HEK293 (cell line): ENCODE results near the gene ICAM5.

Source experiments
- CTCF ChIA-PET: fragments of 350-600 bp; formaldehyde crosslinking; extraction: SDS; loops from one replicate; lab custom pipeline; 2021; ENCODE audit warnings: antibody characterized with exemption; lab: Yijun Ruan, JAX
- POLR2A ChIA-PET: fragments of 300-600 bp; formaldehyde crosslinking; extraction: SDS; loops from one replicate; lab custom pipeline; 2020; ENCODE audit warnings: antibody characterized with exemption, inconsistent platforms; lab: Yijun Ruan, JAX
- H3K27ac ChIP-seq: fragments of 200-500 bp; sonication (Bioruptor generic); 2 replicates; pipeline ENCODE4 v1.5.1; 2014; ENCODE audit warnings: low read depth, low read length, control low read depth, inconsistent platforms; ENCODE audit errors: extremely low read depth
- H3K36me3 ChIP-seq, 2 experiments: fragments of 200-500 bp in 1 of 2; sonication (Bioruptor generic) in 1 of 2; 1 replicate in 1 of 2; 2 replicates in 1 of 2; pipeline ENCODE4 v1.5.1; 2014 to 2017; ENCODE audit warnings: inconsistent platforms in 2 of 2, low read length in 2 of 2; ENCODE audit not compliant: control insufficient read depth in 2 of 2, insufficient read depth in 1 of 2
- H3K4me1 ChIP-seq: fragments of 200-500 bp; sonication (Bioruptor generic); 2 replicates; pipeline ENCODE4 v1.5.1; 2014; ENCODE audit warnings: mild to moderate bottlenecking, low read length, inconsistent platforms; ENCODE audit not compliant: control insufficient read depth, insufficient read depth
- H3K4me3 ChIP-seq: 2 replicates; pipeline ENCODE4 v1.5.1; 2011; ENCODE audit warnings: low read depth, mild to moderate bottlenecking, control low read depth, low read length, moderate library complexity
- H3K9me3 ChIP-seq: fragments of 200-500 bp; sonication (Bioruptor generic); 2 replicates; pipeline ENCODE4 v1.5.1; 2014; ENCODE audit warnings: low read depth, low read length, inconsistent platforms; ENCODE audit not compliant: control insufficient read depth, insufficient read depth
- EGR2 ChIP-seq: fragments of 450-650 bp; formaldehyde crosslinking; IDR thresholded peaks from 2 replicates; pipeline ENCODE4 v1.5.1; 2016; ENCODE audit warnings: low read depth, missing biosample characterization, missing genetic modification characterization
- GLIS1 ChIP-seq: fragments of 450-650 bp; formaldehyde crosslinking; IDR thresholded peaks from 2 replicates; pipeline ENCODE4 v1.5.1; 2016; ENCODE audit warnings: missing biosample characterization, missing genetic modification characterization
- GLIS2 ChIP-seq: fragments of 450-650 bp; formaldehyde crosslinking; IDR thresholded peaks from 2 replicates; pipeline ENCODE4 v1.5.1; 2016; ENCODE audit warnings: missing biosample characterization, missing genetic modification characterization
- KLF1 ChIP-seq: fragments of 450-650 bp; formaldehyde crosslinking; IDR thresholded peaks from 2 replicates; pipeline ENCODE4 v1.5.1; 2016; ENCODE audit warnings: missing biosample characterization, missing genetic modification characterization
- KLF17 ChIP-seq: fragments of 450-650 bp; formaldehyde crosslinking; IDR thresholded peaks from 2 replicates; pipeline ENCODE4 v1.5.1; 2016; ENCODE audit warnings: missing biosample characterization, missing genetic modification characterization
- KLF8 ChIP-seq: fragments of 450-650 bp; formaldehyde crosslinking; IDR thresholded peaks from 2 replicates; pipeline ENCODE4 v1.5.1; 2016; ENCODE audit warnings: missing biosample characterization, missing genetic modification characterization
- OSR2 ChIP-seq: fragments of 450-650 bp; formaldehyde crosslinking; IDR thresholded peaks from 2 replicates; pipeline ENCODE4 v1.5.1; 2016; ENCODE audit warnings: missing biosample characterization, missing genetic modification characterization
- SETDB1 ChIP-seq: IDR thresholded peaks from one replicate; pipeline ENCODE4 v1.6.1; 2017; ENCODE audit warnings: mild to moderate bottlenecking, low read length, moderate library complexity, mixed read lengths; ENCODE audit not compliant: insufficient read length
- SP2 ChIP-seq: fragments of 450-650 bp; formaldehyde crosslinking; IDR thresholded peaks from 2 replicates; pipeline ENCODE4 v1.5.1; 2016; ENCODE audit warnings: missing biosample characterization, missing genetic modification characterization
- YY1 ChIP-seq: fragments of 450-650 bp; formaldehyde crosslinking; IDR thresholded peaks from 2 replicates; pipeline ENCODE4 v1.5.1; 2018; ENCODE audit warnings: missing biosample characterization, missing genetic modification characterization
- ZBTB17 ChIP-seq: fragments of 450-650 bp; formaldehyde crosslinking; IDR thresholded peaks from 2 replicates; pipeline ENCODE4 v1.5.1; 2016; ENCODE audit warnings: missing biosample characterization, missing genetic modification characterization
- ZBTB48 ChIP-seq: fragments of 450-650 bp; formaldehyde crosslinking; IDR thresholded peaks from 2 replicates; pipeline ENCODE4 v1.5.1; 2016; ENCODE audit warnings: missing biosample characterization, missing genetic modification characterization
- ZBTB8A ChIP-seq: fragments of 450-650 bp; formaldehyde crosslinking; IDR thresholded peaks from 2 replicates; pipeline ENCODE4 v1.5.1; 2016; ENCODE audit warnings: missing biosample characterization, missing genetic modification characterization
- ZFHX2 ChIP-seq: fragments of 450-650 bp; formaldehyde crosslinking; conservative IDR thresholded peaks from 2 replicates; pipeline ENCODE4 v1.5.1; 2016; ENCODE audit warnings: missing biosample characterization, missing genetic modification characterization
- ZFP37 ChIP-seq: fragments of 450-650 bp; formaldehyde crosslinking; IDR thresholded peaks from 2 replicates; pipeline ENCODE4 v1.5.1; 2016; ENCODE audit warnings: missing biosample characterization, missing genetic modification characterization
- ZIC2 ChIP-seq: fragments of 450-650 bp; formaldehyde crosslinking; IDR thresholded peaks from 2 replicates; pipeline ENCODE4 v1.5.1; 2016; ENCODE audit warnings: missing biosample characterization, missing genetic modification characterization
- ZNF184 ChIP-seq: fragments of 450-650 bp; IDR thresholded peaks from 2 replicates; pipeline ENCODE4 v1.5.1; 2018; ENCODE audit warnings: missing biosample characterization, mild to moderate bottlenecking, missing genetic modification characterization
- ZNF2 ChIP-seq: fragments of 450-650 bp; formaldehyde crosslinking; IDR thresholded peaks from 2 replicates; pipeline ENCODE4 v1.5.1; 2016; ENCODE audit warnings: missing biosample characterization, missing genetic modification characterization
- ZNF324 ChIP-seq: fragments of 450-650 bp; formaldehyde crosslinking; IDR thresholded peaks from 2 replicates; pipeline ENCODE4 v1.5.1; 2016; ENCODE audit warnings: missing biosample characterization, missing genetic modification characterization
- ZNF398 ChIP-seq: fragments of 450-650 bp; formaldehyde crosslinking; IDR thresholded peaks from 2 replicates; pipeline ENCODE4 v1.5.1; 2017; ENCODE audit warnings: missing biosample characterization, missing genetic modification characterization
- ZNF473 ChIP-seq: fragments of 450-650 bp; formaldehyde crosslinking; IDR thresholded peaks from 2 replicates; pipeline ENCODE4 v1.5.1; 2017; ENCODE audit warnings: missing biosample characterization, missing genetic modification characterization
- ZNF501 ChIP-seq: fragments of 450-650 bp; formaldehyde crosslinking; IDR thresholded peaks from 2 replicates; pipeline ENCODE4 v1.5.1; 2016; ENCODE audit warnings: missing biosample characterization, missing genetic modification characterization
- ZNF561 ChIP-seq: fragments of 450-650 bp; IDR thresholded peaks from 2 replicates; pipeline ENCODE4 v1.5.1; 2018; ENCODE audit warnings: missing biosample characterization, missing genetic modification characterization, borderline replicate concordance
- ZNF621 ChIP-seq: fragments of 450-650 bp; formaldehyde crosslinking; IDR thresholded peaks from 2 replicates; pipeline ENCODE4 v1.5.1; 2017; ENCODE audit warnings: missing biosample characterization, missing genetic modification characterization
- ZXDB ChIP-seq: fragments of 450-650 bp; formaldehyde crosslinking; IDR thresholded peaks from 2 replicates; pipeline ENCODE4 v1.5.1; 2016; ENCODE audit warnings: missing biosample characterization, missing genetic modification characterization
- TF ChIP-seq, protein P1 (sequence below): fragments of 450-650 bp; formaldehyde crosslinking; IDR thresholded peaks from 2 replicates; pipeline ENCODE4 v1.5.1; 2016; ENCODE audit warnings: missing biosample characterization, missing genetic modification characterization
- TF ChIP-seq, protein P2 (sequence below): fragments of 450-650 bp; formaldehyde crosslinking; IDR thresholded peaks from 2 replicates; pipeline ENCODE4 v1.5.1; 2016; ENCODE audit warnings: missing biosample characterization, missing genetic modification characterization
- TF ChIP-seq, protein P3 (sequence below): fragments of 450-650 bp; formaldehyde crosslinking; optimal IDR thresholded peaks from 2 replicates; pipeline ENCODE3; 2016; ENCODE audit warnings: missing biosample characterization, mild to moderate bottlenecking, missing genetic modification characterization
- TF ChIP-seq, protein P4 (sequence below): fragments of 450-650 bp; formaldehyde crosslinking; IDR thresholded peaks from 2 replicates; pipeline ENCODE4 v1.5.1; 2016; ENCODE audit warnings: missing biosample characterization, missing genetic modification characterization

Gene ICAM5

GRCh38 chr19:10289836-10290356, at the start of gene ICAM5:
TSS of gene ICAM5 (plus strand) at chr19:10289952. CDS start at chr19:10290044, 92 bp downstream.
- H3K4me3 ChIP-seq: peak within 1 kb of the TSS; percentile 41
- POLR2A ChIA-PET: interaction anchor here (0.7 to 1.7 kb wide), 15 partner anchors 11 to 128 kb away, joined by 3 to 21 read pairs (median 4); partner anchors contain the start of genes ICAM1, RAVER1 and TYK2
- TF ChIP-seq ZXDB (tag by site-specific recombination) (0 out of 2 replicates have a peak, but pooled peaks have one; percentile 11), ZNF621 (tag by site-specific recombination) (no peak), ZBTB17 (tag by site-specific recombination) (0 out of 2 replicates have a peak, but pooled peaks have one; percentile 68), ZFP37 (tag by site-specific recombination) (0 out of 2 replicates have a peak, but pooled peaks have one; percentile 23), KLF8 (peak; percentile 67; the same call in 1 of the 2 replicates), EGR2 (tag by site-specific recombination) (peak; percentile 88), ZNF398 (tag by site-specific recombination) (peak; percentile 96), YY1 (no peak), ZIC2 (peak; percentile 51; the same call in 1 of the 2 replicates), KLF17 (tag by site-specific recombination) (peak; percentile 45; the same call in 1 of the 2 replicates), ZBTB8A (peak; percentile 56; the same call in 1 of the 2 replicates), ZFHX2 (peak; percentile 91), KLF1 (tag by site-specific recombination) (0 out of 2 replicates have a peak, but pooled peaks have one; percentile 7), SP2 (peak; percentile 26; the same call in 1 of the 2 replicates), ZNF2 (tag by site-specific recombination) (0 out of 2 replicates have a peak, but pooled peaks have one; percentile 32), GLIS2 (tag by site-specific recombination) (peak; percentile 63; the same call in 1 of the 2 replicates), GLIS1 (tag by site-specific recombination) (peak; percentile 50), ZNF324 (0 out of 2 replicates have a peak, but pooled peaks have one; percentile 12), SETDB1 (no peak), ZNF184 (tag by site-specific recombination) (no peak), ZNF501 (tag by site-specific recombination) (0 out of 2 replicates have a peak, but pooled peaks have one; percentile 37), ZBTB48 (tag by site-specific recombination) (peak; percentile 96; the same call in 1 of the 2 replicates), ZNF561 (tag by site-specific recombination) (0 out of 2 replicates have a peak, but pooled peaks have one; percentile 16), ZNF473 (tag by site-specific recombination) (no peak), OSR2 (tag by site-specific recombination) (0 out of 2 replicates have a peak, but pooled peaks have one; percentile 11)
- TF ChIP-seq, protein P1, sequence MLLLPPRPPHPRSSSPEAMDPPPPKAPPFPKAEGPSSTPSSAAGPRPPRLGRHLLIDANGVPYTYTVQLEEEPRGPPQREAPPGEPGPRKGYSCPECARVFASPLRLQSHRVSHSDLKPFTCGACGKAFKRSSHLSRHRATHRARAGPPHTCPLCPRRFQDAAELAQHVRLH: no peak
- TF ChIP-seq, protein P2, sequence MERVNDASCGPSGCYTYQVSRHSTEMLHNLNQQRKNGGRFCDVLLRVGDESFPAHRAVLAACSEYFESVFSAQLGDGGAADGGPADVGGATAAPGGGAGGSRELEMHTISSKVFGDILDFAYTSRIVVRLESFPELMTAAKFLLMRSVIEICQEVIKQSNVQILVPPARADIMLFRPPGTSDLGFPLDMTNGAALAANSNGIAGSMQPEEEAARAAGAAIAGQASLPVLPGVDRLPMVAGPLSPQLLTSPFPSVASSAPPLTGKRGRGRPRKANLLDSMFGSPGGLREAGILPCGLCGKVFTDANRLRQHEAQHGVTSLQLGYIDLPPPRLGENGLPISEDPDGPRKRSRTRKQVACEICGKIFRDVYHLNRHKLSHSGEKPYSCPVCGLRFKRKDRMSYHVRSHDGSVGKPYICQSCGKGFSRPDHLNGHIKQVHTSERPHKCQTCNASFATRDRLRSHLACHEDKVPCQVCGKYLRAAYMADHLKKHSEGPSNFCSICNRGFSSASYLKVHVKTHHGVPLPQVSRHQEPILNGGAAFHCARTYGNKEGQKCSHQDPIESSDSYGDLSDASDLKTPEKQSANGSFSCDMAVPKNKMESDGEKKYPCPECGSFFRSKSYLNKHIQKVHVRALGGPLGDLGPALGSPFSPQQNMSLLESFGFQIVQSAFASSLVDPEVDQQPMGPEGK (tag by site-specific recombination): peak; percentile 52
- TF ChIP-seq, protein P3, sequence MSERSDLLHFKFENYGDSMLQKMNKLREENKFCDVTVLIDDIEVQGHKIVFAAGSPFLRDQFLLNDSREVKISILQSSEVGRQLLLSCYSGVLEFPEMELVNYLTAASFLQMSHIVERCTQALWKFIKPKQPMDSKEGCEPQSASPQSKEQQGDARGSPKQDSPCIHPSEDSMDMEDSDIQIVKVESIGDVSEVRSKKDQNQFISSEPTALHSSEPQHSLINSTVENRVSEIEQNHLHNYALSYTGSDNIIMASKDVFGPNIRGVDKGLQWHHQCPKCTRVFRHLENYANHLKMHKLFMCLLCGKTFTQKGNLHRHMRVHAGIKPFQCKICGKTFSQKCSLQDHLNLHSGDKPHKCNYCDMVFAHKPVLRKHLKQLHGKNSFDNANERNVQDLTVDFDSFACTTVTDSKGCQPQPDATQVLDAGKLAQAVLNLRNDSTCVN (tag by site-specific recombination): peak; percentile 71
- TF ChIP-seq, protein P4, sequence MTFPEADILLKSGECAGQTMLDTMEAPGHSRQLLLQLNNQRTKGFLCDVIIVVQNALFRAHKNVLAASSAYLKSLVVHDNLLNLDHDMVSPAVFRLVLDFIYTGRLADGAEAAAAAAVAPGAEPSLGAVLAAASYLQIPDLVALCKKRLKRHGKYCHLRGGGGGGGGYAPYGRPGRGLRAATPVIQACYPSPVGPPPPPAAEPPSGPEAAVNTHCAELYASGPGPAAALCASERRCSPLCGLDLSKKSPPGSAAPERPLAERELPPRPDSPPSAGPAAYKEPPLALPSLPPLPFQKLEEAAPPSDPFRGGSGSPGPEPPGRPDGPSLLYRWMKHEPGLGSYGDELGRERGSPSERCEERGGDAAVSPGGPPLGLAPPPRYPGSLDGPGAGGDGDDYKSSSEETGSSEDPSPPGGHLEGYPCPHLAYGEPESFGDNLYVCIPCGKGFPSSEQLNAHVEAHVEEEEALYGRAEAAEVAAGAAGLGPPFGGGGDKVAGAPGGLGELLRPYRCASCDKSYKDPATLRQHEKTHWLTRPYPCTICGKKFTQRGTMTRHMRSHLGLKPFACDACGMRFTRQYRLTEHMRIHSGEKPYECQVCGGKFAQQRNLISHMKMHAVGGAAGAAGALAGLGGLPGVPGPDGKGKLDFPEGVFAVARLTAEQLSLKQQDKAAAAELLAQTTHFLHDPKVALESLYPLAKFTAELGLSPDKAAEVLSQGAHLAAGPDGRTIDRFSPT (tag by site-specific recombination): peak; percentile 76; the same call in 1 of the 2 replicates
- TF ChIP-seq, all 188 proteins: peak for 23
- Histone ChIP-seq H3K36me3 (peaks cover 0 to 5% of the 10 kb centered on the region in 2 experiments; a peak in 1 of 3 replicates), H3K27ac (no peak within 1 kb of the TSS; the same call in 1 of the 2 replicates), H3K4me1 (peaks cover 4% of the 10 kb centered on the region; the same call in 1 of the 2 replicates), H3K9me3 (no peaks in the 10 kb centered on the region)
- CTCF ChIA-PET: interaction anchor here (0.6 to 3.2 kb wide), 12 partner anchors 9 to 261 kb away, joined by 3 to 13 read pairs (median 4); partner anchors contain the start of gene ICAM1
